Vein endothelial cell (primary cell): ENCODE data around the gene GALNT14. TPM values are rescaled to one million over a fixed set of nuclear protein-coding genes. Genes with fewer than 3 reads are reported as not detected.

Source experiments
- total RNA-seq: library from RNA; depleted of rRNA; stranded (reverse); fragments of >200 nt; gene quantifications from 2 replicates; pipeline ENCODE4 v1.2.3, GENCODE V29; 2012

The GALNT14 gene, protein sequence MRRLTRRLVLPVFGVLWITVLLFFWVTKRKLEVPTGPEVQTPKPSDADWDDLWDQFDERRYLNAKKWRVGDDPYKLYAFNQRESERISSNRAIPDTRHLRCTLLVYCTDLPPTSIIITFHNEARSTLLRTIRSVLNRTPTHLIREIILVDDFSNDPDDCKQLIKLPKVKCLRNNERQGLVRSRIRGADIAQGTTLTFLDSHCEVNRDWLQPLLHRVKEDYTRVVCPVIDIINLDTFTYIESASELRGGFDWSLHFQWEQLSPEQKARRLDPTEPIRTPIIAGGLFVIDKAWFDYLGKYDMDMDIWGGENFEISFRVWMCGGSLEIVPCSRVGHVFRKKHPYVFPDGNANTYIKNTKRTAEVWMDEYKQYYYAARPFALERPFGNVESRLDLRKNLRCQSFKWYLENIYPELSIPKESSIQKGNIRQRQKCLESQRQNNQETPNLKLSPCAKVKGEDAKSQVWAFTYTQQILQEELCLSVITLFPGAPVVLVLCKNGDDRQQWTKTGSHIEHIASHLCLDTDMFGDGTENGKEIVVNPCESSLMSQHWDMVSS
- total RNA-seq, result 0.57 TPM in 1 of 2 replicates, not detected in the other

DNA sequence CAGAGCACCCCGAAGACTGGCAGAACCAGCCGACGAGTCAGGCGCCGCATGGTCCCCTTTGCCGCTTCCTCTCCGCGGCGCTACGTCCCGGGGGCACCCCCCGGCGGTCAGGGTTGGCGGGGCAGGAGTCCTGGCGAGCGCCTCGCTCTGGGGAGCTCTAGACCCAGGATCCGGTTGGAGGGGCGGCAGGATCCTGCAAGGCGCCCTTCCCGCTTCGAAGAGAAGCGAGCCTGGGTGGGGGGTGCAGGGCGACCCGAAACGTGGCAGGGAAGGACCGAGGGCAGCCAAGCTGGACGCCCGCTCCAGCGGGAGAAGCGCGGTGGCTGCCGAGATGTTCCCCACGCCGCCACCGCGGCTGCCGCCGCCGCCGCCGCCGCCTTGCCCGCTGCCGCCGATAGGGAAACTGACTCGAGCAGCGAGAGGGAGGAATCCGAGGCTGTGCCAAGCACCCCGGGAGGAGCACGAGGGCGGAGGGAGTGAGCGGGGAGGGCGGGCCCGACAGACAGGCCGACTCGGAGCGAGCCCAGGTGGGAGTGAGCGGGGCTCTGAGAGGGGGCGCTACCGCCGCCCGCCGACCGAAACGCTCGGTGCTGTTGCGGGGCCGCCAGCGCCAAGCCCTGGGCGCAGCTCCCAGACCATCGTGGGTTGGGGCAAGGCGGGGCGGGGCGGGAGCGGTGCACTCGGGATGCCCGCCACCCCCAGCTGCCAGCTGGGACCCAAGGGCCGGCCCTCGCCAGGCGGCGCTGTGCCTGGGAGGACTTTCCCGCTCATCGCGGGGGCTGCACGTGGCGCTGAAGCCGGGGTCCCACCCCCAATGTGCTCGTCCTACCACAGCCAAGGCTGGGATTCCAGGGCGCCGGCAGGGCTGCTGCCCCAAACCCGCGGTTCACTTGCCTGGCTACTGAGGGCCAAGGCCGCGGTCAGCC, at the start of gene GALNT14:
TSS of gene GALNT14 (minus strand) at position 404 of the 926 bp plus-strand sequence. CDS start at position 50, 354 bp downstream.

Other genes with a start within 250 kb of the GALNT14 start
- 0.10 TPM in 1 of 2 replicates, not detected in the other for gene CAPN14, start 79.1 kb upstream of the GALNT14 start, total RNA-seq
- 4.9 and 5.2 TPM in 2 replicates for gene EHD3, start 95.7 kb upstream of the GALNT14 start, total RNA-seq